Endodermal cell (in vitro differentiated cells): ENCODE data around the gene UROC1. TPM values are rescaled to one million over a fixed set of nuclear protein-coding genes. Genes with fewer than 3 reads are reported as not detected.

ENCODE experiments used
- DNase-seq: peaks from one replicate; pipeline ENCODE4 v3.0.0-alpha.2; 2017
- H3K27ac ChIP-seq: 2 replicates; pipeline ENCODE4 v1.5.1; 2013; ENCODE audit warnings: mild to moderate bottlenecking, low read depth, low read length, moderate library complexity
- H3K27me3 ChIP-seq: 2 replicates; pipeline ENCODE4 v1.6.1; 2013; ENCODE audit warnings: mild to moderate bottlenecking, low read length, moderate library complexity; ENCODE audit not compliant: insufficient read depth, control insufficient read depth, poor library complexity, severe bottlenecking
- H3K36me3 ChIP-seq: 2 replicates; pipeline ENCODE4 v1.7.0; 2013; ENCODE audit warnings: mild to moderate bottlenecking, low read length, moderate library complexity; ENCODE audit not compliant: control insufficient read depth, insufficient read depth
- H3K4me1 ChIP-seq: one replicate; pipeline ENCODE4 v1.7.0; 2013; ENCODE audit warnings: low read length; ENCODE audit not compliant: control insufficient read depth, insufficient read depth
- H3K4me3 ChIP-seq: 2 replicates; pipeline ENCODE4 v1.5.1; 2013; ENCODE audit warnings: mild to moderate bottlenecking, low read length, moderate library complexity
- H3K9ac ChIP-seq: 2 replicates; pipeline ENCODE4 v1.6.1; 2013; ENCODE audit warnings: mild to moderate bottlenecking, low read length, moderate library complexity; ENCODE audit not compliant: poor library complexity, severe bottlenecking; ENCODE audit errors: extremely low read depth
- H3K9me3 ChIP-seq: 2 replicates; pipeline ENCODE4 v1.6.1; 2013; ENCODE audit warnings: mild to moderate bottlenecking, low read length, moderate library complexity; ENCODE audit not compliant: control insufficient read depth
- H3K27ac Mint-ChIP-seq: 2 replicates; pipeline ENCODE4 v1.8.0; 2020; ENCODE audit warnings: mixed read lengths
- H3K27me3 Mint-ChIP-seq: 2 replicates; pipeline ENCODE4 v1.8.0; 2021; ENCODE audit warnings: mild to moderate bottlenecking, mixed read lengths; ENCODE audit not compliant: insufficient read depth
- H3K36me3 Mint-ChIP-seq: 2 replicates; pipeline ENCODE4 v1.8.0; 2020; ENCODE audit warnings: low read depth, mixed read lengths
- H3K4me1 Mint-ChIP-seq: 2 replicates; pipeline ENCODE4 v1.8.0; 2020; ENCODE audit warnings: mixed read lengths
- H3K4me3 Mint-ChIP-seq: 2 replicates; pipeline ENCODE4 v1.8.0; 2020; ENCODE audit warnings: mild to moderate bottlenecking, moderate library complexity, mixed read lengths
- H3K9me3 Mint-ChIP-seq: 2 replicates; pipeline ENCODE4 v1.8.0; 2020; ENCODE audit warnings: mild to moderate bottlenecking, mixed read lengths
- CTCF ChIP-seq: fragments of 200-600 bp; sonication (generic); conservative IDR thresholded peaks from 2 replicates; pipeline ENCODE4 v1.5.0; 2021; ENCODE audit warnings: antibody characterized with exemption, mild to moderate bottlenecking
- WGBS, 2 experiments: methylation state at CpG; one replicate each; pipeline versions ENCODE4 v1.1.5 to v1.1.7; 2013; ENCODE audit warnings: missing lambda C conversion rate in 2 of 2, mixed read lengths in 1 of 2; ENCODE audit not compliant: insufficient coverage in 1 of 2, insufficient read length in 1 of 2; 5-methylcytosine and 5-hydroxymethylcytosine counted together
- total RNA-seq, 2 donors: library from RNA; stranded (reverse); fragmentation: NEBNext Ultra II Directional in 1 of 2; extraction: Animal tissue kit (Norgen Biotek cat#: 25700) in 1 of 2; gene quantifications; 2 replicates in 1 of 2; 3 replicates in 1 of 2; pipeline ENCODE4 v1.2.1, GENCODE V29; 2021

The UROC1 gene
- total RNA-seq, 2 donors from 2014 or later, result not detected

GRCh38 chr3:126434931-126435411 lies 82.6 kb downstream of the UROC1 start:
- Mint-ChIP-seq H3K4me1 (no peaks in the 10 kb centered on the region), H3K27ac (no peak overlapping the region), H3K9me3 (no peaks in the 10 kb centered on the region), H3K27me3 (no peaks in the 10 kb centered on the region), H3K4me3 (no peak overlapping the region), H3K36me3 (peaks cover 25% of the 10 kb centered on the region)
- TF ChIP-seq CTCF, result no peak
- Histone ChIP-seq H3K4me3 (no peak overlapping the region), H3K36me3 (peaks cover 6% of the 10 kb centered on the region), H3K4me1 (no peaks in the 10 kb centered on the region), H3K9me3 (no peaks in the 10 kb centered on the region), H3K9ac (no peak overlapping the region), H3K27ac (no peak overlapping the region), H3K27me3 (no peaks in the 10 kb centered on the region)
- 93 to 95% methylated on average over 4 to 8 of the region's 8 CpGs for WGBS, 2 experiments
- peak; percentile 33 for DNase-seq

- no peaks in the 10 kb centered on the region for H3K27me3 ChIP-seq
- H3K9me3 Mint-ChIP-seq, result no peaks in the 10 kb centered on the region
- no peak for TF ChIP-seq CTCF
- H3K4me3 ChIP-seq, result no peak overlapping the region
- H3K27ac ChIP-seq, result no peak overlapping the region
- H3K36me3 Mint-ChIP-seq, result peaks cover 22% of the 10 kb centered on the region
- no peak overlapping the region for H3K4me3 Mint-ChIP-seq
- peak overlapping the region; percentile 67 for H3K27ac Mint-ChIP-seq
- H3K27me3 Mint-ChIP-seq, result no peaks in the 10 kb centered on the region
- peaks cover 6% of the 10 kb centered on the region for H3K36me3 ChIP-seq
- WGBS, 2 experiments, result 93 to 98% methylated on average over 5 to 6 of the region's 6 CpGs
- H3K4me1 Mint-ChIP-seq, result no peaks in the 10 kb centered on the region
- no peaks in the 10 kb centered on the region for H3K4me1 ChIP-seq
- no peak overlapping the region for H3K9ac ChIP-seq
- no peaks in the 10 kb centered on the region for H3K9me3 ChIP-seq
- peak; percentile 28 for DNase-seq
These were observed 83.3 kb downstream of the UROC1 start for GRCh38 chr3:126434264-126434590.

GRCh38 chr3:126433496-126434263 lies 83.9 kb downstream of the UROC1 start:
- peak; percentile 22 for DNase-seq
- Histone ChIP-seq H3K36me3 (peaks cover 6% of the 10 kb centered on the region), H3K4me1 (no peaks in the 10 kb centered on the region), H3K27ac (no peak overlapping the region), H3K4me3 (no peak overlapping the region), H3K9ac (no peak overlapping the region), H3K9me3 (no peaks in the 10 kb centered on the region), H3K27me3 (no peaks in the 10 kb centered on the region)
- no peaks in the 10 kb centered on the region for H3K9me3 Mint-ChIP-seq
- H3K4me1 Mint-ChIP-seq, result no peaks in the 10 kb centered on the region
- WGBS, 2 experiments, result 85 to 86% methylated on average over 4 to 13 of the region's 13 CpGs
- H3K36me3 Mint-ChIP-seq, result peaks cover 17% of the 10 kb centered on the region
- no peak for TF ChIP-seq CTCF
- no peak overlapping the region for H3K27ac Mint-ChIP-seq
- H3K27me3 Mint-ChIP-seq, result no peaks in the 10 kb centered on the region
- no peak overlapping the region for H3K4me3 Mint-ChIP-seq
